ENCODE data around the gene LPP.

DNA sequence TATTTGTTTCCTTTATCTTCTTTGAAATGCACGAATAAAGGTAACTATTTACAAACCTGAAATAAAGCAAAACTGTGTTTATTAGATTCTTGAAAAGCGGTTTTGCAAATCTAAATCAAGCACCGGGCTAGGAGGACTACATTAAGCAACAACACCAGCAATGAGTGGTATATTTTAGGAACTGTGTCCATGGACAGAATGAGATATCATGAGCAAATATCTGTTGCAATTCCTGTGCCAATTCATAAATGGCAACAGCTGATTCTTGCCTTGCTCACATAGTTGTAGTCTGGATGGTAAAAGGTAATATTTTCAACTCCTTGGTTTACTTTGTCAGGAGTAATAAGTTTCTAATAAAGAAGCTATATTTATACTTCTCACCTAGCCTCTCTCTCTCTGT lies 403.3 kb downstream of the LPP start:
- TF ChIP-seq POLR2A (IDR thresholded peaks at IDR 0.05): no peak
- TF ChIP-seq, protein P1, sequence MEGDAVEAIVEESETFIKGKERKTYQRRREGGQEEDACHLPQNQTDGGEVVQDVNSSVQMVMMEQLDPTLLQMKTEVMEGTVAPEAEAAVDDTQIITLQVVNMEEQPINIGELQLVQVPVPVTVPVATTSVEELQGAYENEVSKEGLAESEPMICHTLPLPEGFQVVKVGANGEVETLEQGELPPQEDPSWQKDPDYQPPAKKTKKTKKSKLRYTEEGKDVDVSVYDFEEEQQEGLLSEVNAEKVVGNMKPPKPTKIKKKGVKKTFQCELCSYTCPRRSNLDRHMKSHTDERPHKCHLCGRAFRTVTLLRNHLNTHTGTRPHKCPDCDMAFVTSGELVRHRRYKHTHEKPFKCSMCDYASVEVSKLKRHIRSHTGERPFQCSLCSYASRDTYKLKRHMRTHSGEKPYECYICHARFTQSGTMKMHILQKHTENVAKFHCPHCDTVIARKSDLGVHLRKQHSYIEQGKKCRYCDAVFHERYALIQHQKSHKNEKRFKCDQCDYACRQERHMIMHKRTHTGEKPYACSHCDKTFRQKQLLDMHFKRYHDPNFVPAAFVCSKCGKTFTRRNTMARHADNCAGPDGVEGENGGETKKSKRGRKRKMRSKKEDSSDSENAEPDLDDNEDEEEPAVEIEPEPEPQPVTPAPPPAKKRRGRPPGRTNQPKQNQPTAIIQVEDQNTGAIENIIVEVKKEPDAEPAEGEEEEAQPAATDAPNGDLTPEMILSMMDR (IDR thresholded peaks at IDR 0.05): no peak
- TF ChIP-seq EP300 (IDR thresholded peaks at IDR 0.05; ENCODE audit: low read depth): no peak
